ENCODE measurements around the gene CYTH1. TPM values are rescaled to one million over a fixed set of nuclear protein-coding genes. Genes with fewer than 3 reads are reported as not detected.

The CYTH1 gene
- total RNA-seq, 1 experiment from 2014 or later = 46.7 TPM

GRCh38 chr17:78674156-78674555 lies 107.9 kb downstream of the CYTH1 start:
- ATAC-seq (no peak), DNase-seq (ENCODE audit: low read depth, low spot score) (no peak)
- H3K27ac ChIP-seq (ENCODE audit: low read length) = no peak overlapping the region
- no peaks in the 10 kb centered on the region for H3K9me3 ChIP-seq (ENCODE audit: control insufficient read depth, insufficient read depth, low read depth, low read length)
- H3K4me3 ChIP-seq (ENCODE audit: low read depth in 2 of 2, low read length in 2 of 2) = no peak overlapping the region
- H3K4me1 ChIP-seq (ENCODE audit: control insufficient read depth, insufficient read depth, low read length) = no peaks in the 10 kb centered on the region
- TF ChIP-seq SIN3A (IDR thresholded peaks at IDR 0.05; ENCODE audit: borderline replicate concordance, insufficient read depth, low read depth, low read length) = no peak
- no peak for TF ChIP-seq REST (IDR thresholded peaks at IDR 0.05; ENCODE audit: insufficient read depth in 1 of 2, low read depth in 2 of 2, low read length in 1 of 2)
- TF ChIP-seq TCF7L2 (IDR thresholded peaks at IDR 0.05; ENCODE audit: low read depth, low read length) = no peak
- TF ChIP-seq CTCF (IDR thresholded peaks at IDR 0.05) = no peak
- no peak for TF ChIP-seq POLR2AphosphoS5 (IDR thresholded peaks at IDR 0.05; ENCODE audit: low read depth, low read length)
- intact Hi-C loops (cut with micrococcal nuclease; ENCODE audit: unreplicated experiment) = no loop called here
- ChIA-PET CTCF (no interaction called here), POLR2A (no interaction called here)
- H3K36me3 ChIP-seq (ENCODE audit: control insufficient read depth, insufficient read depth, low read length) = no peaks in the 10 kb centered on the region; the same call in 1 of the 2 replicates
- BruUV-seq (replicated peaks) = no TSS peak
- no peaks in the 10 kb centered on the region for H3K27me3 ChIP-seq (ENCODE audit: control insufficient read depth, insufficient read depth, low read length)
- in situ Hi-C loops (cut with HindIII; ENCODE audit: low pct_unique_long_range_greater_than_20kb, low sequenced_read_pairs) = no loop called here

- H3K4me1 ChIP-seq (ENCODE audit: control insufficient read depth, insufficient read depth, low read length) = no peaks in the 10 kb centered on the region
- intact Hi-C loops (cut with micrococcal nuclease; ENCODE audit: unreplicated experiment) (no loop called here), in situ Hi-C loops (cut with HindIII; ENCODE audit: low pct_unique_long_range_greater_than_20kb, low sequenced_read_pairs) (no loop called here)
- DNase-seq (ENCODE audit: low read depth, low spot score) = no peak
- TF ChIP-seq REST (IDR thresholded peaks at IDR 0.05; ENCODE audit: insufficient read depth in 1 of 2, low read depth in 2 of 2, low read length in 1 of 2) (no peak), CTCF (IDR thresholded peaks at IDR 0.05) (no peak), SIN3A (IDR thresholded peaks at IDR 0.05; ENCODE audit: borderline replicate concordance, insufficient read depth, low read depth, low read length) (no peak)
- H3K9me3 ChIP-seq (ENCODE audit: control insufficient read depth, insufficient read depth, low read depth, low read length) = no peaks in the 10 kb centered on the region
- BruUV-seq (replicated peaks) = no TSS peak
- CTCF ChIA-PET = no interaction called here
- H3K4me3 ChIP-seq (ENCODE audit: low read depth in 2 of 2, low read length in 2 of 2) = no peak overlapping the region
- H3K27me3 ChIP-seq (ENCODE audit: control insufficient read depth, insufficient read depth, low read length) = no peaks in the 10 kb centered on the region
- H3K27ac ChIP-seq (ENCODE audit: low read length) = no peak overlapping the region
- POLR2A ChIA-PET = no interaction called here
- H3K36me3 ChIP-seq (ENCODE audit: control insufficient read depth, insufficient read depth, low read length) = no peaks in the 10 kb centered on the region; the same call in 1 of the 2 replicates
- ATAC-seq = no peak
Measured at GRCh38 chr17:78673395-78673794, 108.7 kb downstream of the CYTH1 start.
